HepG2 (cell line): ENCODE data around the gene UBXN6. TPM values are rescaled to one million over a fixed set of nuclear protein-coding genes. Genes with fewer than 3 reads are reported as not detected.

Source experiments
- ADNP ChIP-seq: sonication (generic); formaldehyde crosslinking; IDR thresholded peaks from 2 replicates; pipeline ENCODE4 v1.4.0; 2020; ENCODE audit warnings: missing genetic modification reagents
- ATF6 ChIP-seq: sonication (generic); formaldehyde crosslinking; conservative IDR thresholded peaks from 2 replicates; pipeline ENCODE4 v1.4.0; 2020; ENCODE audit warnings: missing genetic modification reagents
- EEA1 ChIP-seq: sonication (generic); formaldehyde crosslinking; IDR thresholded peaks from 2 replicates; pipeline ENCODE4 v1.5.1; 2020; ENCODE audit warnings: mild to moderate bottlenecking, missing genetic modification reagents, borderline replicate concordance
- ESRRA ChIP-seq: sonication (generic); formaldehyde crosslinking; IDR thresholded peaks from 2 replicates; pipeline ENCODE4 v1.5.1; 2020; ENCODE audit warnings: mild to moderate bottlenecking, low read depth, missing genetic modification reagents
- GZF1 ChIP-seq: sonication (generic); formaldehyde crosslinking; IDR thresholded peaks from 2 replicates; pipeline ENCODE4 v1.5.1; 2020; ENCODE audit warnings: mild to moderate bottlenecking, missing genetic modification reagents
- HBP1 ChIP-seq: IDR thresholded peaks from 2 replicates; pipeline ENCODE4 v1.6.1; 2016; ENCODE audit warnings: low read depth, control low read depth
- IKZF4 ChIP-seq: sonication (generic); formaldehyde crosslinking; IDR thresholded peaks from 2 replicates; pipeline ENCODE4 v1.5.1; 2020; ENCODE audit warnings: borderline replicate concordance, mild to moderate bottlenecking, low read depth, missing genetic modification reagents; ENCODE audit errors: not compliant biosample characterization
- NONO ChIP-seq, 2 experiments: fragments of 450-650 bp in 1 of 2; sonication (generic) in 1 of 2; formaldehyde crosslinking in 1 of 2; IDR thresholded peaks in 1 of 2; conservative IDR thresholded peaks in 1 of 2; 2 replicates each; pipeline versions ENCODE4 v1.6.1 to v1.8.0; 2017 to 2022; ENCODE audit warnings: mild to moderate bottlenecking in 1 of 2, missing genetic modification reagents in 1 of 2, moderate library complexity in 1 of 2
- TAF1 ChIP-seq: sonication (generic); formaldehyde crosslinking; IDR thresholded peaks from 2 replicates; pipeline ENCODE4 v1.4.0; 2020; ENCODE audit warnings: missing genetic modification reagents
- TRIM24 ChIP-seq: sonication (generic); formaldehyde crosslinking; IDR thresholded peaks from 2 replicates; pipeline ENCODE4 v1.8.0; 2022; ENCODE audit warnings: mild to moderate bottlenecking, missing genetic modification reagents
- USF2 ChIP-seq, 2 experiments: sonication (generic) in 1 of 2; formaldehyde crosslinking in 1 of 2; IDR thresholded peaks; 2 replicates each; pipeline versions ENCODE4 v1.5.1 to v1.6.1; 2011 to 2020; ENCODE audit warnings: borderline replicate concordance in 1 of 2, low read depth in 1 of 2, low read length in 1 of 2, mild to moderate bottlenecking in 1 of 2, missing genetic modification reagents in 1 of 2, moderate library complexity in 1 of 2
- ZBTB2 ChIP-seq: sonication (generic); formaldehyde crosslinking; IDR thresholded peaks from 2 replicates; pipeline ENCODE4 v1.8.0; 2022; ENCODE audit warnings: low read depth, missing genetic modification reagents
- ZNF232 ChIP-seq: sonication (generic); formaldehyde crosslinking; IDR thresholded peaks from 2 replicates; pipeline ENCODE4 v1.4.0; 2020; ENCODE audit warnings: missing genetic modification reagents, borderline replicate concordance
- ZNF343 ChIP-seq: sonication (generic); formaldehyde crosslinking; IDR thresholded peaks from 2 replicates; pipeline ENCODE4 v1.4.0; 2020; ENCODE audit warnings: mild to moderate bottlenecking, missing genetic modification reagents
- ZNF354B ChIP-seq: sonication (generic); formaldehyde crosslinking; IDR thresholded peaks from 2 replicates; pipeline ENCODE4 v1.8.0; 2022; ENCODE audit warnings: mild to moderate bottlenecking, missing genetic modification reagents
- ZNF703 ChIP-seq: sonication (generic); formaldehyde crosslinking; IDR thresholded peaks from 2 replicates; pipeline ENCODE4 v1.5.1; 2020; ENCODE audit warnings: missing genetic modification reagents, mild to moderate bottlenecking, moderate library complexity, borderline replicate concordance
- ZNF704 ChIP-seq: sonication (generic); formaldehyde crosslinking; IDR thresholded peaks from 2 replicates; pipeline ENCODE4 v1.8.1; 2023; ENCODE audit warnings: mild to moderate bottlenecking, inconsistent platforms, moderate library complexity, missing genetic modification reagents, borderline replicate concordance
- ZSCAN25 ChIP-seq: sonication (generic); formaldehyde crosslinking; IDR thresholded peaks from 2 replicates; pipeline ENCODE4 v1.8.0; 2022; ENCODE audit warnings: mild to moderate bottlenecking, missing genetic modification reagents
- ZSCAN9 ChIP-seq: IDR thresholded peaks from 2 replicates; pipeline ENCODE4 v1.6.1; 2016; ENCODE audit warnings: borderline replicate concordance
- polyA plus RNA-seq, 8 experiments: library from polyadenylated mRNA; depleted of rRNA in 3 of 8; stranded (reverse) in 7 of 8; unstranded in 1 of 8; fragments of >200 nt; fragmentation: Illumina TruSeq in 4 of 8; extraction: Trizol in 4 of 8; gene quantifications; 2 replicates each; pipeline versions ENCODE4 v1.2.1 to v1.2.3, GENCODE V29; 2011 to 2016; ENCODE audit warnings: low read depth in 4 of 8, missing spikeins in 1 of 8, mixed read lengths in 1 of 8; ENCODE audit not compliant: insufficient read depth in 1 of 8
- total RNA-seq, 5 experiments: library from RNA; depleted of rRNA; stranded (reverse); fragments of >200 nt; fragmentation: Illumina TruSeq; extraction: Trizol; gene quantifications; 2 replicates each; pipeline ENCODE4 v1.2.3, GENCODE V29; 2016; ENCODE audit warnings: low read depth in 1 of 5

Gene UBXN6
- total and polyA plus RNA-seq, 2 of the 13 experiments (the other 11 are each of a cell fraction or from before 2014, with no cell fraction given), result 34.9 to 35.5 TPM

GRCh38 chr19:4402171-4403004 is 55.2 kb downstream of the UBXN6 start, which contains the start of gene CHAF1A (continued):
- TF ChIP-seq NONO (IDR thresholded peaks at IDR 0.05) (no peak), NONO (CRISPR knock-in tag; conservative IDR thresholded peaks at IDR 0.05) (no peak), EEA1 (0 out of 2 replicates have a peak, but pooled peaks have one; percentile 17), ZSCAN9 (CRISPR knock-in tag) (no peak), GZF1 (CRISPR knock-in tag) (no peak), ZNF232 (CRISPR knock-in tag) (no peak), ZNF343 (peak; percentile 39; the same call in 1 of the 2 replicates), ATF6 (CRISPR knock-in tag) (no peak), ESRRA (CRISPR knock-in tag) (no peak), ZBTB2 (CRISPR knock-in tag) (no peak), ZNF354B (CRISPR knock-in tag) (no peak), ADNP (CRISPR knock-in tag) (no peak), TRIM24 (CRISPR knock-in tag) (no peak), IKZF4 (CRISPR knock-in tag) (no peak), ZNF704 (CRISPR knock-in tag) (no peak), USF2 (IDR thresholded peaks at IDR 0.05; ENCODE audit: low read depth, low read length) (peak; percentile 94), USF2 (CRISPR knock-in tag; IDR thresholded peaks at IDR 0.05; ENCODE audit: borderline replicate concordance) (peak; percentile 93; the same call in 1 of the 2 replicates), HBP1 (CRISPR knock-in tag) (peak; percentile 68; the same call in 1 of the 2 replicates), ZSCAN25 (CRISPR knock-in tag) (no peak), TAF1 (CRISPR knock-in tag) (peak; percentile 12; the same call in 1 of the 2 replicates), ZNF703 (no peak)
